GM21737 (cell line): ENCODE measurements around the gene ABHD2.
"Not testable (repeated sequence)": the region's sequence is repeated elsewhere in the genome, so short reads cannot be mapped to it uniquely, and the experiment has no call there.

ENCODE experiments used
- ATAC-seq: cut with Tn5 transposase; IDR thresholded peaks from one replicate; pipeline ENCODE4 v1.9.1; 2021; ENCODE audit warnings: mild to moderate bottlenecking, moderate library complexity; ENCODE audit not compliant: unreplicated experiment

ABHD2 gene

GRCh38 chr15:89118481-89118989, 30.3 kb downstream of the ABHD2 start:
- no peak for ATAC-seq

- no peak for ATAC-seq
Observed at GRCh38 chr15:89119489-89120478, 31.5 kb downstream of the ABHD2 start.

GRCh38 chr15:89120479-89121000, 32.3 kb downstream of the ABHD2 start:
- ATAC-seq: not testable (repeated sequence)

GRCh38 chr15:89121414-89121813, 33.2 kb downstream of the ABHD2 start:
- ATAC-seq: no peak

GRCh38 chr15:89122505-89123180, 34.4 kb downstream of the ABHD2 start:
- ATAC-seq: no peak

GRCh38 chr15:89123181-89123525, 34.9 kb downstream of the ABHD2 start:
- no peak for ATAC-seq

- ATAC-seq: no peak
Observed at GRCh38 chr15:89125088-89125826, 37.0 kb downstream of the ABHD2 start.

- ATAC-seq: no peak
Observed at GRCh38 chr15:89126009-89126408, 37.8 kb downstream of the ABHD2 start.

- ATAC-seq: no peak
Observed at GRCh38 chr15:89127054-89127702, 38.9 kb downstream of the ABHD2 start.

GRCh38 chr15:89128320-89129122, 40.3 kb downstream of the ABHD2 start:
- no peak for ATAC-seq

GRCh38 chr15:89129123-89129815, 41.0 kb downstream of the ABHD2 start:
- no peak for ATAC-seq

GRCh38 chr15:89129816-89130134, 41.5 kb downstream of the ABHD2 start:
- ATAC-seq: no peak

- peak; percentile 60 for ATAC-seq
Observed at GRCh38 chr15:89130201-89130600, 41.9 kb downstream of the ABHD2 start.

GRCh38 chr15:89131731-89132130, 43.5 kb downstream of the ABHD2 start:
- no peak for ATAC-seq

GRCh38 chr15:89132611-89133507, 44.6 kb downstream of the ABHD2 start:
- no peak for ATAC-seq

GRCh38 chr15:89135387-89136077, 47.3 kb downstream of the ABHD2 start:
- not testable (repeated sequence) for ATAC-seq

GRCh38 chr15:89136078-89136806, 48.0 kb downstream of the ABHD2 start:
- ATAC-seq: no peak
